Neural cell (in vitro differentiated cells): ENCODE measurements around the gene RRAGD. TPM values are rescaled to one million over a fixed set of nuclear protein-coding genes. Genes with fewer than 3 reads are reported as not detected.

Experiments used
- H2AFZ ChIP-seq: fragments of 200-600, 300-800 bp; sonication (generic), shearing (Covaris generic); 2 replicates; pipeline ENCODE4 v1.6.0; 2014; ENCODE audit warnings: low read depth, mild to moderate bottlenecking, antibody characterized with exemption, low read length, moderate library complexity
- H3F3A ChIP-seq: fragments of 200-600 bp; shearing (Covaris generic); 2 replicates; pipeline ENCODE4 v1.6.1; 2016; ENCODE audit warnings: mild to moderate bottlenecking, moderate library complexity, mixed read lengths, antibody characterized with exemption, low read length; ENCODE audit not compliant: insufficient read depth, poor library complexity, severe bottlenecking
- H3K27ac ChIP-seq: fragments of 200-600, 300-800 bp; sonication (generic), shearing (Covaris generic); 2 replicates; pipeline ENCODE4 v1.5.1; 2014; ENCODE audit warnings: mild to moderate bottlenecking, low read length, moderate library complexity
- H3K27me3 ChIP-seq: fragments of 300-800, 200-600 bp; sonication (generic), shearing (Covaris generic); 2 replicates; pipeline ENCODE4 v1.6.0; 2014; ENCODE audit warnings: mild to moderate bottlenecking, low read depth, low read length, moderate library complexity; ENCODE audit not compliant: insufficient read depth
- H3K36me3 ChIP-seq: fragments of 300-800, 200-600 bp; sonication (generic), shearing (Covaris generic); 2 replicates; pipeline ENCODE4 v1.5.1; 2014; ENCODE audit warnings: mild to moderate bottlenecking, antibody characterized with exemption, low read length, moderate library complexity; ENCODE audit not compliant: insufficient read depth
- H3K4me2 ChIP-seq: fragments of 300-800, 200-600 bp; sonication (generic), shearing (Covaris generic); 2 replicates; pipeline ENCODE4 v1.6.0; 2014; ENCODE audit warnings: mild to moderate bottlenecking, low read length
- H3K4me3 ChIP-seq: fragments of 300-800, 200-600 bp; sonication (generic), shearing (Covaris generic); 2 replicates; pipeline ENCODE4 v1.5.1; 2014; ENCODE audit warnings: mild to moderate bottlenecking, low read length, moderate library complexity
- H3K79me2 ChIP-seq: fragments of 200-600 bp; shearing (Covaris generic); replicated peaks from 2 replicates; pipeline ENCODE4 v1.6.0; 2014; ENCODE audit warnings: mild to moderate bottlenecking, low read length, moderate library complexity; ENCODE audit not compliant: insufficient read depth
- H3K9ac ChIP-seq: fragments of 300-800, 200-600 bp; sonication (generic), shearing (Covaris generic); 2 replicates; pipeline ENCODE4 v1.6.1; 2016; ENCODE audit warnings: mild to moderate bottlenecking, low read length, mixed read lengths
- H3K9me2 ChIP-seq: fragments of 200-600 bp; shearing (Covaris generic); 2 replicates; pipeline ENCODE4 v1.6.1; 2016; ENCODE audit warnings: mild to moderate bottlenecking, low read length, mixed read lengths; ENCODE audit not compliant: insufficient read depth
- H3K9me3 ChIP-seq: fragments of 200-600, 300-800 bp; sonication (generic), shearing (Covaris generic); 2 replicates; pipeline ENCODE4 v1.6.1; 2016; ENCODE audit warnings: mild to moderate bottlenecking, mixed run types, low read length, moderate library complexity, mixed read lengths
- H4K20me1 ChIP-seq: fragments of 200-600 bp; shearing (Covaris generic); 2 replicates; pipeline ENCODE4 v1.6.1; 2016; ENCODE audit warnings: mild to moderate bottlenecking, mixed run types; ENCODE audit not compliant: insufficient read depth
- EP300 ChIP-seq: fragments of 450-650 bp; conservative IDR thresholded peaks from 2 replicates; pipeline ENCODE4 v1.6.1; 2014; ENCODE audit warnings: antibody characterized with exemption, mild to moderate bottlenecking, moderate library complexity; ENCODE audit not compliant: poor library complexity, severe bottlenecking
- EZH2 ChIP-seq: fragments of 200-600, 300-800 bp; shearing (Covaris generic), sonication (generic); IDR thresholded peaks from 2 replicates; pipeline ENCODE4 v1.6.1; 2014; ENCODE audit warnings: antibody characterized with exemption, low read length, borderline replicate concordance, mild to moderate bottlenecking; ENCODE audit not compliant: insufficient read depth, poor library complexity, severe bottlenecking
- MXI1 ChIP-seq: fragments of 450-650 bp; conservative IDR thresholded peaks from 2 replicates; pipeline ENCODE4 v1.6.1; 2014; ENCODE audit warnings: antibody characterized with exemption, mild to moderate bottlenecking; ENCODE audit not compliant: poor library complexity, severe bottlenecking
- POLR2AphosphoS5 ChIP-seq: IDR thresholded peaks from 2 replicates; pipeline ENCODE4 v1.6.1; 2012
- RAD21 ChIP-seq: fragments of 450-650 bp; conservative IDR thresholded peaks from 2 replicates; pipeline ENCODE4 v1.6.1; 2014; ENCODE audit warnings: antibody characterized with exemption, mild to moderate bottlenecking, moderate library complexity
- SMC3 ChIP-seq: fragments of 450-650 bp; conservative IDR thresholded peaks from 2 replicates; pipeline ENCODE4 v1.6.1; 2014; ENCODE audit warnings: antibody characterized with exemption, mild to moderate bottlenecking, moderate library complexity; ENCODE audit not compliant: poor library complexity
- TAF1 ChIP-seq: IDR thresholded peaks from 2 replicates; pipeline ENCODE4 v1.6.1; 2012; ENCODE audit warnings: low read depth
- polyA plus RNA-seq: library from polyadenylated mRNA; depleted of rRNA; stranded (reverse); fragments of >200 nt; gene quantifications from 2 replicates; pipeline ENCODE4 v1.2.3, GENCODE V29; 2014
- TF ChIP-seq, protein P1 (sequence below): IDR thresholded peaks from 2 replicates; pipeline ENCODE4 v1.6.1; 2012; ENCODE audit warnings: borderline replicate concordance
- TF ChIP-seq, protein P2 (sequence below): fragments of 450-650 bp; IDR thresholded peaks from 2 replicates; pipeline ENCODE4 v1.5.1; 2014; ENCODE audit warnings: antibody characterized with exemption, mild to moderate bottlenecking, moderate library complexity; ENCODE audit not compliant: poor library complexity, severe bottlenecking

Gene RRAGD
- polyA plus RNA-seq, 1 donor from 2014 or later = 34.1 TPM

DNA sequence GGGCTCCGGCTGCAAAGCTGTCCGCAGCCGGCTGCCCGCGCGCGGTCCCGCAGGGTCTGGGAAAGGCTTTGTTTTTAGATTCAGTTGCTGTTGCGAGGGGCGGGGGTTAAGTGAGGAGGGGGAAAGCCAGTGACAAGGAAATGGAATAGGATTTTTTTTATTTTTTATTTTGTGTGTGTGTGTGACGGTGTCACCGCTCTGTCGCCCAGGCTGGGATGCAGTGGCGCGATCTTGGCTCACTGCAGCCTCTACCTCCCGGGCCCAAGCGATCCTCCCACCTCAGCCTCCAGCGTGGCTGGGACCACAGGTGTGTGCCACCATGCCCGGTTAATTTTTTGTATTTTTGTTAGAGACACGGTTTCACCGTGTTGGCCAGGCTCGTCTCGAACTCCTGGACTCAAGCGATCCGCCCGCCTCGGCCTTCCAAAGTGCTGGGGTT is 58.9 kb downstream of the RRAGD start:
- no peak overlapping the region for H3K4me2 ChIP-seq
- TF ChIP-seq, protein P1, sequence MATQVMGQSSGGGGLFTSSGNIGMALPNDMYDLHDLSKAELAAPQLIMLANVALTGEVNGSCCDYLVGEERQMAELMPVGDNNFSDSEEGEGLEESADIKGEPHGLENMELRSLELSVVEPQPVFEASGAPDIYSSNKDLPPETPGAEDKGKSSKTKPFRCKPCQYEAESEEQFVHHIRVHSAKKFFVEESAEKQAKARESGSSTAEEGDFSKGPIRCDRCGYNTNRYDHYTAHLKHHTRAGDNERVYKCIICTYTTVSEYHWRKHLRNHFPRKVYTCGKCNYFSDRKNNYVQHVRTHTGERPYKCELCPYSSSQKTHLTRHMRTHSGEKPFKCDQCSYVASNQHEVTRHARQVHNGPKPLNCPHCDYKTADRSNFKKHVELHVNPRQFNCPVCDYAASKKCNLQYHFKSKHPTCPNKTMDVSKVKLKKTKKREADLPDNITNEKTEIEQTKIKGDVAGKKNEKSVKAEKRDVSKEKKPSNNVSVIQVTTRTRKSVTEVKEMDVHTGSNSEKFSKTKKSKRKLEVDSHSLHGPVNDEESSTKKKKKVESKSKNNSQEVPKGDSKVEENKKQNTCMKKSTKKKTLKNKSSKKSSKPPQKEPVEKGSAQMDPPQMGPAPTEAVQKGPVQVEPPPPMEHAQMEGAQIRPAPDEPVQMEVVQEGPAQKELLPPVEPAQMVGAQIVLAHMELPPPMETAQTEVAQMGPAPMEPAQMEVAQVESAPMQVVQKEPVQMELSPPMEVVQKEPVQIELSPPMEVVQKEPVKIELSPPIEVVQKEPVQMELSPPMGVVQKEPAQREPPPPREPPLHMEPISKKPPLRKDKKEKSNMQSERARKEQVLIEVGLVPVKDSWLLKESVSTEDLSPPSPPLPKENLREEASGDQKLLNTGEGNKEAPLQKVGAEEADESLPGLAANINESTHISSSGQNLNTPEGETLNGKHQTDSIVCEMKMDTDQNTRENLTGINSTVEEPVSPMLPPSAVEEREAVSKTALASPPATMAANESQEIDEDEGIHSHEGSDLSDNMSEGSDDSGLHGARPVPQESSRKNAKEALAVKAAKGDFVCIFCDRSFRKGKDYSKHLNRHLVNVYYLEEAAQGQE = peak; percentile 2
- no peak for TF ChIP-seq TAF1
- no peaks in the 10 kb centered on the region for H4K20me1 ChIP-seq
- H3K36me3 ChIP-seq = no peaks in the 10 kb centered on the region
- peaks cover 53% of the 10 kb centered on the region for H3K79me2 ChIP-seq
- no peaks in the 10 kb centered on the region for H3K9me3 ChIP-seq
- peak overlapping the region; percentile 93 for H3K9ac ChIP-seq
- H3F3A ChIP-seq = no peaks in the 10 kb centered on the region
- peak overlapping the region; percentile 91 for H3K4me3 ChIP-seq
- H2AFZ ChIP-seq = peak overlapping the region; percentile 86
- H3K27ac ChIP-seq = peak overlapping the region; percentile 85
- no peaks in the 10 kb centered on the region for H3K27me3 ChIP-seq
- no peaks in the 10 kb centered on the region for H3K9me2 ChIP-seq

DNA sequence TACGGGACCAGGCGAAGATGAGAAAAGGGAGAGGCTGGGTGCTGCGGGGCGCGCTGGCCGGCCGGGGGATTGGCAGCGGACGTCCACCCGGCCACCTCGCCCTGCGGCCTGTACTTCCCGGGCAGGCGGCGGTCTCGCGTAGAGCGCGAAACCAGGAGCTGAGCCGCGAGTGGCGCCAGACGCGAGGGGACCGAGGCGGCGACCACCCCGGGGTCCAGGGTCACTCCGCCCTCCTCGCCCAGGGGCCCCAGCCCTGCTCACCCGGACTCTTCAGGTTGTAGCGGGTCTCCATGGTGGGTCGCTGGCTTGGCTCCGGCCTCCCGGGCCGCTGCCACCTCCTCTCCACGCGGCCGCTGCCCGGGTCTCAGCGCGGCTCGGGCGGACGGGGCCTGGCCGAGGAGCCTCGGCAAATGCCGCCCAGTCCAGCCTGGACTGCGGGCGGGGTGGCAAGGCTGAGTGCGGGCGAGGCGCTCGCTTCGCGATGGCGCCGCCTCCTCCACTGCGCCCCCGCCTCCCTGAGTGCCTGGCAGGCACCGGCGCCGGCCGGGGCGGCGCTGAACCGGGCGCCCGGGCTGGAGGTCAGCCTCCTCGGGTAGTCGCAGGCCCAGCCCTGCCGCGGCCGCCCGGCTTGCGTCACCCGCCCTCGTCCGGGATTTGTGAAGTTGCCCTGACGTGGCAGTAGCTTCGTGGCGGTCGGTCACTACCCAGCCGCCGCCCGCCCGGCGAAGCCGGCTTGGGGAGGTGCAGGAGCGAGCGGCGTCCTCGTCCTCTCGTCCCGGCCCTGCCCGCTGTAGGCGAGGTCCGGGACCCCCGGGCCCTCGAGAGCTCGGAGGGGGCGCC is 59.6 kb downstream of the RRAGD start, which contains the start of gene UBE2J1:
Gene UBE2J1, minus strand, starts transcription at position 445 of the 840 bp plus-strand sequence. Its CDS starts 153 bp downstream, at position 292.
- Histone ChIP-seq H3K4me2 (peak within 1 kb of the TSS; percentile 87), H4K20me1 (no peaks in the 10 kb centered on the region), H3K79me2 (peaks cover 54% of the 10 kb centered on the region), H2AFZ (peak within 1 kb of the TSS; percentile 86), H3K27me3 (no peaks in the 10 kb centered on the region), H3K9ac (peak within 1 kb of the TSS; percentile 93), H3K27ac (peak within 1 kb of the TSS; percentile 85), H3K9me2 (no peaks in the 10 kb centered on the region), H3K4me3 (peak within 1 kb of the TSS; percentile 91), H3F3A (no peaks in the 10 kb centered on the region), H3K36me3 (no peaks in the 10 kb centered on the region), H3K9me3 (no peaks in the 10 kb centered on the region)
- peak; percentile 57 for TF ChIP-seq MXI1
- TF ChIP-seq, protein P1 = peak; percentile 37
- no peak for TF ChIP-seq RAD21
- TF ChIP-seq EZH2 = no peak
- peak; percentile 14 for TF ChIP-seq SMC3
- TF ChIP-seq, protein P2, sequence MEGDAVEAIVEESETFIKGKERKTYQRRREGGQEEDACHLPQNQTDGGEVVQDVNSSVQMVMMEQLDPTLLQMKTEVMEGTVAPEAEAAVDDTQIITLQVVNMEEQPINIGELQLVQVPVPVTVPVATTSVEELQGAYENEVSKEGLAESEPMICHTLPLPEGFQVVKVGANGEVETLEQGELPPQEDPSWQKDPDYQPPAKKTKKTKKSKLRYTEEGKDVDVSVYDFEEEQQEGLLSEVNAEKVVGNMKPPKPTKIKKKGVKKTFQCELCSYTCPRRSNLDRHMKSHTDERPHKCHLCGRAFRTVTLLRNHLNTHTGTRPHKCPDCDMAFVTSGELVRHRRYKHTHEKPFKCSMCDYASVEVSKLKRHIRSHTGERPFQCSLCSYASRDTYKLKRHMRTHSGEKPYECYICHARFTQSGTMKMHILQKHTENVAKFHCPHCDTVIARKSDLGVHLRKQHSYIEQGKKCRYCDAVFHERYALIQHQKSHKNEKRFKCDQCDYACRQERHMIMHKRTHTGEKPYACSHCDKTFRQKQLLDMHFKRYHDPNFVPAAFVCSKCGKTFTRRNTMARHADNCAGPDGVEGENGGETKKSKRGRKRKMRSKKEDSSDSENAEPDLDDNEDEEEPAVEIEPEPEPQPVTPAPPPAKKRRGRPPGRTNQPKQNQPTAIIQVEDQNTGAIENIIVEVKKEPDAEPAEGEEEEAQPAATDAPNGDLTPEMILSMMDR = peak; percentile 20
- peak; percentile 48 for TF ChIP-seq POLR2AphosphoS5
- TF ChIP-seq EP300 = peak; percentile 14
- peak; percentile 80 for TF ChIP-seq TAF1
